Stimulated activated CD4-positive, alpha-beta T cell treated with anti-CD3 and anti-CD28 coated beads, Interleukin-4, amount 100 ng/mL, for 24 hours (primary cell): ENCODE results near the gene RIMBP2.

Source experiments
- DNase-seq: peaks from one replicate; pipeline ENCODE4 v3.0.0-alpha.2; 2020

Gene RIMBP2

GRCh38 chr12:130477266-130477665 is 238.8 kb downstream of the RIMBP2 start:
- DNase-seq, result no peak

DNA sequence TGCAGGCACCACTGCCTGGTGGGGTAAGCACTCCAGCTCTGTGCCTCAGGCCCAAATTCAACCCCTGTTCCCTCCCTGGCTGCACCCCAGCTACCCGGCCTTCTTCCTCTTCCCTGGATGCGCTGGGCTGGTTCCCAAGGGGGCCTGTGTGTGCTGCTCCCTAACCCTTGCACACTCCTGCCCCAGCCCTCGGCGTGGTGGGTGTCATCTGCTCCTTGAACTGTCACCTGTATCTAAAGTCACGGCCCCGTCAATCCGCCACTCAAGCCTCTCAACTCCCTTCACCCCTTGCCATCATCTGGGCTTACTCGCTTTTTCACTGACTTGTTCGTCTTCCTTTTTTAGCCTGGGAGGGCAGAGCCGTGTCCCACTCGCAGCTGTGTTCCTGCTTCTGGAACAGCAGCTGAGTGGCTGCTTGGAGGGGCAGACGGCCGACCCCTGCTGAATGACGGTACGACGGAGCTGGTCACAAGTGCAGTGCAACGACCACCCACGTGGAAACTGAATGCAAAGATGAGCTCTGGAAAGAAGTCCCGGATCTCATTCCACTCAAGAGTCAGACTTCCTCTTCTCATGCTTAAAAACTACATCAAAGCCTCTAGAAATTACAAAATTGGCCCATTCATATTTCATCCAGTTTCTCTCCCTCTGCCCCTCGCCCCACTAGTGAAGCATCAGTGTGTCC is 239.5 kb downstream of the RIMBP2 start:
- no peak for DNase-seq

- no peak for DNase-seq
Observed at GRCh38 chr12:130474599-130475269, 241.4 kb downstream of the RIMBP2 start.

GRCh38 chr12:130473266-130473665 is 242.8 kb downstream of the RIMBP2 start:
- DNase-seq, result no peak

DNA sequence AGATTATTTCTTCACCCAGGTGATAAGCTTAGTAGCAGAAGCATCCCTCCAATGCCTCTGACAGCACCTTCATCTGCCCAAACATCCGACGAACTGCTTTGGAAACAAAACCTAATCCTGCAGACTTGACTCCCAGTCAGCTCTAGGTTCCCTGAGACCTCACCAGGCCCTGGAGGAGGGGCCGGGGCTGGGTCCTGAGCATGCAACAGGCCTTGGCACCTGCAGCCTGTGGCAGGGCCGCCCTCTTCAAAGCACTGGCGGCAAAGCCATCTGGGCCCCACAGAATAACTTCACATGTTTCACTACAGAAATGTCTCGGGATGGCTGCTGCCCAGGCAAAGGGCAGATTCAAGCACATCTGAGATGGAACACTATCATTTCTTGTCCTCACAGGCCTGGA is 245.1 kb downstream of the RIMBP2 start:
- no peak for DNase-seq

DNA sequence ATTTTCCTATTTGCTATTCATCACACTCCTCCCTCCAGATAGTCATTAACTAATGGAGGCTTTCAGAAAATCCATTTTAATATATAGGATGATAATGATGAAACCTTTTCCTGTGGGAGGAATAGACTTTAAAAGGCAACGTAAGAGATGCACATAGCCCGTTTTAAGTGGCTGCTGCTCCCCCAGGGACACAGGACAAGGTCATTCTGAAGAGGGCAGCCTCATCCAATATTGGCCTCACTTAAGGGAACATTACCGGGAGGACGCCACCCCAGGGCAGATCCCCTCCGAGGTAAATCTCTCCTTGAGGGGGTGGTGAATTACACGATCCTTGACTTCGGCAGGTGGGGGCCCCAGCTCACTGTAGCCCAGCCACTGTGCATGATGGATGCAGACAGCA is 246.5 kb downstream of the RIMBP2 start:
- no peak for DNase-seq

DNA sequence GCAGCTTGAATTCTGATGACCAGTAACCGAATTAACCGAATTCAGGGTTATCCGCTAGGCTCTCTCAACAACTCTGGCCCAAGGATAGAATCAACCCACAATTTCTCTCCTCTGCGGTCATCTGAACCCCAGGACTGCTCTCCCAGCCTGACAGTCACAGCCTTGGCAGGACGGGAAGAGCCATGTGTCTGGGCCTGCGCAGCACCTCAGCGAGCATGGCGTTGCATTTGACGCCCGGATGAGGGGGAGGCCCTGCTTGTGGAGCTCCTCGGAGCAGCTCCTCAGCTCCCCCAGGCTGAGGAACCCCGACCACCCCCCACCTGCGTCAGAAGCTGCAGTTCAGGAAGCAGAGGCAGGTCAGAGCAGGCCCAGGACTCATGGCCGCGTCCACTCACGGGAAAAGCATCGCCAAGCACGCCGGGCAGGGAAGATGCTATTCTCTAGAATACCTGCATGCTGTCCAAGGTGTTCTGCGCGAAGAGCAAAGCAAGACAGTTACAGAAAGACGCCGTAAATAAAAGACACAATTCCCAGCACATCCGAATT is 247.3 kb downstream of the RIMBP2 start:
- no peak for DNase-seq

- DNase-seq, result no peak
Observed at GRCh38 chr12:130468186-130468585, 247.9 kb downstream of the RIMBP2 start.

GRCh38 chr12:130465626-130466025 is 250.5 kb downstream of the RIMBP2 start:
- DNase-seq, result no peak

- DNase-seq, result no peak
Observed at GRCh38 chr12:130465046-130465445, 251.1 kb downstream of the RIMBP2 start.

DNA sequence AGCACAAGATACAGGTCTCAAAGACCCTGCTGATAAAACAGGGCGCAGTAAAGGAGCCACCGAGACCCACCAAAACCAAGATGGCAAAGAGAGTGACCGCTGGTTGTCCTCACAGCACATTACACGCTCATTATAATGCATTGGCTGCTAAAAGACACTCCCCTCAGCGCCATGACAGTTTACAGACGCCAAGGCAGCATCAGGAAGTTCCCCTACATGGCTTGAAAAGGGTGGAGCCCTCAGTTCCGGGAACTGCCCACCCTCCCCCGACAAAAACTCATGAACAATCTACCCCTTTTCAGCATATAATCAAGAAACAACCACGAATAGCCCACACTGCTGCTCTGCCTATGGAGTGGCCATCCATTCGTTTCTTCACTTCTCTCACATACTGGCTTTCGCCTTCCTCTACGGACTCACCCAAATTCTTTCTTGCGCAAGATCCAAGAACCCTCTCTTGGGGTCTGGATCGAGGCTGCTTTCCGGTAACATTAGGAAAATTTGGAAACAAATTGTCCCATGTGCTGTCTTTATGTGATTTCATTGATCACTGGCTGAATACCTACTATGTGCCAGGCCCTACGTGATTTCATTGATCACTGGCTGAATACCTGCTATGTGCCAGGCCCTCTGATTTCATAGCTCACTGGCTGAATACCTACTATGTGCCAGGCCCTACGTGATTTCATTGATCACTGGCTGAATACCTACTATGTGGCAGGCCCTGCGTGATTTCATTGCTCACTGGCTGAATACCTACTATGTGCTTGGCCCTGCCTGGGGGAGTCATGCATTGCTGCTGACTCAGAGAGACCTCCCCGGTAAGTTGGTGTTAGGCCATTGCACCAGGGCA is 252.1 kb downstream of the RIMBP2 start:
- no peak for DNase-seq

DNA sequence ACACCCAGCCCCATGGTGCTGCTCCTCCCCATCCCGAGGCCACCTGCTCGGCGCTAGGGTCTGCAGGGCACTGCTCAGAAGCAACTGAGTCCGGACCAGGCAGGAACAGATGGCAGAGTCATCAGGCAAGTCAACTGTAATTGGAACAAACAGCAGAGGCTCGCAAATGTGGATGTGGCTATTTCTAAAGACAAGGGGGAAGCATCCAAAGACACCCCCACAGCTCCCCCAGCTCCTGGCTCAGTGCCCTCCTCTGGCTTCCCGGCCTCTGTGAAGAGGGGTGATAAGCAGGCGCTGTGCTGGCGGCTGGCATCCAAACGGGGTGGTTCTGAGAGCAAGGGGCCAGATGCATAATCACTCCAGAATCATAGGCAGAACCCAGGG is 252.8 kb downstream of the RIMBP2 start:
- no peak for DNase-seq

DNA sequence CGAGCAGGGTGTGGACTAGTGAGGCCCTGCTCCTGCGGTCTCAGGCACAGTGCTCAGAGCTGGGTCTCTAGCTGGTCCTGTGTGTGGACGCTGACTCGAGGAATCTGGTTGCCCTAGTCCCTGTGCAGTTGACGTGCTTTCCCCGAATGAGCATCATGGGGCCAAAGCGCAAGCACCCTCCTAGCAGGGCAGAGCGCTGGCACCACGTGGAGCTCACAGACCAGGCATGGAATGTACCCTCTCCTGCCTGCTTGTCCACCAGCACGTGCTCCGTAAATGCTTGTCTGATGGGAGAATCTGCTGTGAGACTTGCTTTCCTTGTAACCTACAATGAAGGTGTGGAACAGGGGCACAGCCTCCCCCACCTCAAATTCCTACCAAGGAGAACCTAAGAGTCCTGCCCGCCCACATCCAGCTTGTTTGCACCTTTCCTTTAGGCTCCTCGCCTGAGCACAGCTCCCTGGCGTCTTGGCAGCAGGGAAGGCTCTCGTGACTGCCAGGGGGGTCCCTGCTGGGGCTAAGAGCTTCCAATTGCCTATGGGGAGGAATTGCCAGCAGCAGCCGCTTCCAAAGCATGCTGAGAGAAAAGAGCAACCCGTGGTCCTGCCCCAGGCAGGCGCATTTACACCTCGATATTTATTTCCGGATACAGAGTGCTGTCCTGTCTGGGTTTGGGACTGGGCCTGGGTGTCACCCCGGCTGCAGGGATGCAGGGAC is 253.4 kb downstream of the RIMBP2 start:
- no peak for DNase-seq

GRCh38 chr12:130461839-130462557 is 254.1 kb downstream of the RIMBP2 start:
- DNase-seq, result no peak

GRCh38 chr12:130461447-130461815 is 254.7 kb downstream of the RIMBP2 start:
- no peak for DNase-seq

GRCh38 chr12:130460611-130461446 is 255.3 kb downstream of the RIMBP2 start:
- no peak for DNase-seq

DNA sequence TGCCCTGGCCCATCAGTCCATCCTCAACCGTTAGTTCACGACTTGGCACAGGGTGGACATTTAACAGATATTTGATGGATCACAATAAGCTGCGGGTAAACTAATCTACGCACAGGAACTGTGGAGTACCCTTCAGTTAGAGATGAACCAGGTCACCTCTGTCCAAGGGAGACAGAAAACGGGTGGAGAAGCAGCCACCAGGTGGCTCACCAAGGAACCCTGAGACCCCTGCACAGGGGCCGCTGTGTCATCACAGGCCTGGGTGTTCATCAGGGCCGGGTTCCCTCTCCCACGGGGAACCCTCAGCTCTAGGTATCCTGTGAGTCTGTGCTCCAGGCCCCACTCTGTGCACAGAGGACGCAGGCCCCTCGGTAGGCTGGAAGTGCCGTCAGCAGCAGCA is 256.2 kb downstream of the RIMBP2 start:
- no peak for DNase-seq

GRCh38 chr12:130458341-130458740 is 257.8 kb downstream of the RIMBP2 start:
- no peak for DNase-seq

GRCh38 chr12:130457215-130457614 is 258.9 kb downstream of the RIMBP2 start:
- no peak for DNase-seq

GRCh38 chr12:130456375-130457199 is 259.5 kb downstream of the RIMBP2 start:
- DNase-seq, result no peak
